Measurements from ENCODE around the gene ZNF830.

Gene ZNF830

DNA sequence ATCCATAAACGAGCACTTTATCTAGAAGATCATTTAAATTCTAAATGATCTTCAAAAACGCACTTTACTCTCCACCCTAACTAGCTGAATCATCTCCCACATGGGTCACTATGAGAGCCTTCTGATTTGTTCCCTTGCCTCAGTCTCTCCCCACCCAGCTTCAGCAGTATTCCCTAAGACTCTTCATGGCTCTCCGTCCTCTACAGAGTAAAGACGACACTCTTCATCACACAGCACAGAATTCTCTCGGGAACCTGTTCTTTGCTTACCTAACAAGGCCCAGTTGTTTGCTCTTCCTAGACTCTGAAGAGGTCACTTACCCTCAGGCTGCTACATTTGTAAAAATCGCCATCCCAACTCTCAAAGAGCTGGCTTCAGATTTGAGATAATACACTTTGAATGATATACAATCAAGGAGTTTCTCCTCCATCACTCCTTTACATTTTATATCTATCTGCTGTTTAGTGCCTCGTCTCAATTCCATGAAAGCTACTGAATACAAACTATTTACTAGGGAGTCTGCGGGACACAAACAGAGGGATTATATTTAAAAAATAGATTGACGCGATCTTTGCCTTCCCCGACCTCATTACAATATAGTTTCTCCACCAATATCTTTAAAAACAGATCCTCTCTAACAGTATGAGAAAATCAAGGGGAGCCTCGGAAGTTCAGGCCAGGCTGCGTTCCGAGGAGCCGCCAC, 18.5 kb downstream of the ZNF830 start:
- Histone ChIP-seq H3K27me3 (ENCODE audit: control insufficient read depth, insufficient read depth, low read length) (no peaks in the 10 kb centered on the region), H3K27ac (ENCODE audit: low read depth, low read length) (peak overlapping the region; percentile 98)

GRCh38 chr17:34980353-34980680, 19.0 kb downstream of the ZNF830 start, which contains the start of gene LIG3:
Gene LIG3, plus strand, starts transcription at chr17:34980512. Its CDS starts 2,494 bp downstream, at chr17:34983006.
- Histone ChIP-seq H3K4me3 (ENCODE audit: low read length) (peak within 1 kb of the TSS; percentile 78), H3K36me3 (ENCODE audit: control insufficient read depth, insufficient read depth, low read length) (no peaks in the 10 kb centered on the region), H3K9ac (ENCODE audit: low read length) (peak within 1 kb of the TSS; percentile 97), H3K27me3 (ENCODE audit: control insufficient read depth, insufficient read depth, low read length) (no peaks in the 10 kb centered on the region), H3K4me1 (ENCODE audit: control insufficient read depth, insufficient read depth, low read length) (peaks cover 20% of the 10 kb centered on the region), H3K27ac (ENCODE audit: low read depth, low read length) (peak within 1 kb of the TSS; percentile 98)

More for the DNA sequence above, 18.5 kb downstream of the ZNF830 start:
- H3K4me1 ChIP-seq (ENCODE audit: control insufficient read depth, insufficient read depth, low read length), result peaks cover 20% of the 10 kb centered on the region
- peak overlapping the region; percentile 16 for H3K9ac ChIP-seq (ENCODE audit: low read length)
- H3K36me3 ChIP-seq (ENCODE audit: control insufficient read depth, insufficient read depth, low read length), result no peaks in the 10 kb centered on the region
- peak overlapping the region; percentile 78 for H3K4me3 ChIP-seq (ENCODE audit: low read length)

- peaks cover 20% of the 10 kb centered on the region for H3K4me1 ChIP-seq (ENCODE audit: control insufficient read depth, insufficient read depth, low read length)
- H3K27me3 ChIP-seq (ENCODE audit: control insufficient read depth, insufficient read depth, low read length), result no peaks in the 10 kb centered on the region
- H3K27ac ChIP-seq (ENCODE audit: low read depth, low read length), result peak overlapping the region; percentile 98
- peak overlapping the region; percentile 97 for H3K9ac ChIP-seq (ENCODE audit: low read length)
- H3K36me3 ChIP-seq (ENCODE audit: control insufficient read depth, insufficient read depth, low read length), result no peaks in the 10 kb centered on the region
- peak overlapping the region; percentile 78 for H3K4me3 ChIP-seq (ENCODE audit: low read length)
These were observed 19.6 kb downstream of the ZNF830 start for GRCh38 chr17:34980681-34981537.

- Histone ChIP-seq H3K4me3 (ENCODE audit: low read length) (peak overlapping the region; percentile 78), H3K9ac (ENCODE audit: low read length) (peak overlapping the region; percentile 97), H3K4me1 (ENCODE audit: control insufficient read depth, insufficient read depth, low read length) (peaks cover 20% of the 10 kb centered on the region), H3K27me3 (ENCODE audit: control insufficient read depth, insufficient read depth, low read length) (no peaks in the 10 kb centered on the region), H3K27ac (ENCODE audit: low read depth, low read length) (peak overlapping the region; percentile 98), H3K36me3 (ENCODE audit: control insufficient read depth, insufficient read depth, low read length) (no peaks in the 10 kb centered on the region)
These were observed 20.4 kb downstream of the ZNF830 start for GRCh38 chr17:34981538-34982241.

- H3K4me1 ChIP-seq (ENCODE audit: control insufficient read depth, insufficient read depth, low read length), result peaks cover 7% of the 10 kb centered on the region
- no peak overlapping the region for H3K4me3 ChIP-seq (ENCODE audit: low read length)
- H3K27ac ChIP-seq (ENCODE audit: low read depth, low read length), result no peak overlapping the region
- no peaks in the 10 kb centered on the region for H3K27me3 ChIP-seq (ENCODE audit: control insufficient read depth, insufficient read depth, low read length)
- no peak overlapping the region for H3K9ac ChIP-seq (ENCODE audit: low read length)
- peaks cover 17% of the 10 kb centered on the region for H3K36me3 ChIP-seq (ENCODE audit: control insufficient read depth, insufficient read depth, low read length)
These were observed 25.9 kb downstream of the ZNF830 start for GRCh38 chr17:34987232-34987631.

DNA sequence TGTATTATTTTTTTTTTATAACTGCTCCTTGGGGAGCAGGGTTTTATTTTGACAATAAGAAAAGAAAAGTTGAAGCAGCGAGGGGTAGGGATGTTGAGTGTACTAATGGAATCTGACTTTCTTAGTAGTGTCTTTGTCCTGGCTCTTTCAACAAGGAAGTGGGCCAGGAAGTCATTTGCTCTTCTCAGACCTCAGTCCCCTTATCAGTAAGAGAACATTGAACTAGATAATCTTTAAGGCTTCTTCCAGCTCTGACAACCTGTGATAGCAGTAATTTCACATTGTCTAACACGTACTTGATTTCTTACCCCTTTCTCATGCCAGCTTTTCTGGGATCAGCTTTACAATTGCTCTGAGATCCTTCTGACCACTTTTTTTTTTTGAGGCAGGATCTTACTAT, 27.3 kb downstream of the ZNF830 start:
- H3K36me3 ChIP-seq (ENCODE audit: control insufficient read depth, insufficient read depth, low read length), result peaks cover 21% of the 10 kb centered on the region
- no peak overlapping the region for H3K27ac ChIP-seq (ENCODE audit: low read depth, low read length)
- H3K27me3 ChIP-seq (ENCODE audit: control insufficient read depth, insufficient read depth, low read length), result no peaks in the 10 kb centered on the region
- peaks cover 3% of the 10 kb centered on the region for H3K4me1 ChIP-seq (ENCODE audit: control insufficient read depth, insufficient read depth, low read length)
- no peak overlapping the region for H3K4me3 ChIP-seq (ENCODE audit: low read length)
- no peak overlapping the region for H3K9ac ChIP-seq (ENCODE audit: low read length)

DNA sequence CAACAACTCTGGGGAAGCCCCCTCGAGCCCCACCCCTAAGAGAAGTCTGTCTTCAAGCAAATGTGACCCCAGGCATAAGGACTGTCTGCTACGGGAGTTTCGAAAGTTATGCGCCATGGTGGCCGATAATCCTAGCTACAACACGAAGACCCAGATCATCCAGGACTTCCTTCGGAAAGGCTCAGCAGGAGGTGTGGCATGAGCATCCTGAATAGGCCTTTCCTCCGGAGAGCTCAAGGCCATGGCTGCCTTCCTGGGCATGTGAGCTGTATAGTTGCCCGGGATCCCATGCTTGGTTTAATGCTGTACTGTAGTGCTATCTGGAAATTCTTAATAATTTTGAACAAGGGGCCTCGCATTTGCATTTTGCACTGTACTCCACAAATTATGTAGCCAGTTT, 28.1 kb downstream of the ZNF830 start:
- Histone ChIP-seq H3K4me1 (ENCODE audit: control insufficient read depth, insufficient read depth, low read length) (peaks cover 3% of the 10 kb centered on the region), H3K27me3 (ENCODE audit: control insufficient read depth, insufficient read depth, low read length) (no peaks in the 10 kb centered on the region), H3K36me3 (ENCODE audit: control insufficient read depth, insufficient read depth, low read length) (peaks cover 24% of the 10 kb centered on the region), H3K9ac (ENCODE audit: low read length) (no peak overlapping the region), H3K27ac (ENCODE audit: low read depth, low read length) (no peak overlapping the region), H3K4me3 (ENCODE audit: low read length) (no peak overlapping the region)

- peaks cover 24% of the 10 kb centered on the region for H3K36me3 ChIP-seq (ENCODE audit: control insufficient read depth, insufficient read depth, low read length)
- no peak overlapping the region for H3K4me3 ChIP-seq (ENCODE audit: low read length)
- peak overlapping the region; percentile 18 for H3K27ac ChIP-seq (ENCODE audit: low read depth, low read length)
- no peak overlapping the region for H3K9ac ChIP-seq (ENCODE audit: low read length)
- no peaks in the 10 kb centered on the region for H3K27me3 ChIP-seq (ENCODE audit: control insufficient read depth, insufficient read depth, low read length)
- peaks cover 3% of the 10 kb centered on the region for H3K4me1 ChIP-seq (ENCODE audit: control insufficient read depth, insufficient read depth, low read length)
These were observed 29.6 kb downstream of the ZNF830 start for GRCh38 chr17:34990921-34991365.

GRCh38 chr17:34991606-34992005, 30.3 kb downstream of the ZNF830 start:
- H3K36me3 ChIP-seq (ENCODE audit: control insufficient read depth, insufficient read depth, low read length), result peaks cover 24% of the 10 kb centered on the region
- peaks cover 3% of the 10 kb centered on the region for H3K4me1 ChIP-seq (ENCODE audit: control insufficient read depth, insufficient read depth, low read length)
- peak overlapping the region; percentile 18 for H3K27ac ChIP-seq (ENCODE audit: low read depth, low read length)
- H3K9ac ChIP-seq (ENCODE audit: low read length), result no peak overlapping the region
- no peaks in the 10 kb centered on the region for H3K27me3 ChIP-seq (ENCODE audit: control insufficient read depth, insufficient read depth, low read length)
- H3K4me3 ChIP-seq (ENCODE audit: low read length), result no peak overlapping the region

GRCh38 chr17:34993031-34993430, 31.7 kb downstream of the ZNF830 start:
- Histone ChIP-seq H3K27me3 (ENCODE audit: control insufficient read depth, insufficient read depth, low read length) (no peaks in the 10 kb centered on the region), H3K4me3 (ENCODE audit: low read length) (no peak overlapping the region), H3K27ac (ENCODE audit: low read depth, low read length) (no peak overlapping the region), H3K9ac (ENCODE audit: low read length) (no peak overlapping the region), H3K4me1 (ENCODE audit: control insufficient read depth, insufficient read depth, low read length) (peaks cover 7% of the 10 kb centered on the region), H3K36me3 (ENCODE audit: control insufficient read depth, insufficient read depth, low read length) (peaks cover 24% of the 10 kb centered on the region)

DNA sequence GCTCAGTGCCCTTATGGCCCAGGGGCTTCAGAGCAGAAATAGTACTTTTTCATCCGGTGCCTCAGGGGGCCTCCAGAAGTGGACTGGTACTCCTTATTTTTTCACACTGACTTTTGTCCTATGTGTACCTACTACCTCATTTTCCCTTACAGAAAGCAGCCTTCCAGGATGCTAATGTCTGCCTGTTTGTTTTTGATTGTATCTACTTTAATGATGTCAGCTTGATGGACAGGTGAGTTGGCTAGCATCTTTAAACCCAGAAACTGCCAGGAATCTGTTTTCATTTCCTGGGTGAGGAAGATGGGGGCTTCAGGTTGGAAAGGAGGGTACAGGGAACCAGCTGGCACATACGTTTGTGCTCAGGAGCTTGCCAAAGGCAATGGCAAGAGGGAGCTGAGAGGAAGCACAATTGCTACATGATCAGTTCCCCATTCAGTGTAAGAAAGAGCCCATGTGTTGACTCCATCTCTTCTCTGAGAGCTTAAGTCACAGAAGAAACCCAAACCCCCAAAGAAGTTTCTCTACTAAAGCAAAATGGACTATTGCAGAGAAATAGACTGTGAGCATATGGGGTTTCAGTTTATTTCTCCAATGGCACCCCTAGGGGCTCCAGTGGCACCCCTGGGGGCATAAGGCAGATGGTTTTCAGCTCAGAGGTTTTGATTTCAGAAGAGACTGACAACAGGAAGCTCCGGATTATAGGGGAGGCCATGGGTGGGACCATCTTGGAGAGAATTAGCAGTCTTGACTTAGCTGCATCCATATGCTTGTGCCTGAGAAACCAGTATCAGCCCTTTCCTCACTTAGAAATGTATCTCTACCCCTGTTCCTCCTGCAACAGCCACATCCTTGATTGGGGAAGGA, 35.3 kb downstream of the ZNF830 start:
- H3K9ac ChIP-seq (ENCODE audit: low read length), result no peak overlapping the region
- H3K36me3 ChIP-seq (ENCODE audit: control insufficient read depth, insufficient read depth, low read length), result peaks cover 12% of the 10 kb centered on the region
- no peak overlapping the region for H3K4me3 ChIP-seq (ENCODE audit: low read length)

More for the DNA sequence above, 35.3 kb downstream of the ZNF830 start:
- Histone ChIP-seq H3K27ac (ENCODE audit: low read depth, low read length) (peak overlapping the region; percentile 92), H3K4me1 (ENCODE audit: control insufficient read depth, insufficient read depth, low read length) (peaks cover 25% of the 10 kb centered on the region), H3K27me3 (ENCODE audit: control insufficient read depth, insufficient read depth, low read length) (no peaks in the 10 kb centered on the region)

Data from rectal smooth muscle tissue (tissue), 1 donor.